Thymus (tissue), 11 donors: Measurements from ENCODE around the gene BCAS2. TPM values are rescaled to one million over a fixed set of nuclear protein-coding genes. Genes with fewer than 3 reads are reported as not detected.

ENCODE experiments used
- DNase-seq, 9 donors: peaks; one replicate each; pipeline ENCODE4 v3.0.0-alpha.2; 2013; ENCODE audit warnings: low spot score in 9 of 9, low read depth in 6 of 9, missing footprints in 1 of 9
- H3K27ac ChIP-seq, 2 donors: one replicate each; pipeline ENCODE4 v1.5.1; 2013; ENCODE audit warnings: control low read depth in 1 of 2, low read depth in 1 of 2, low read length in 1 of 2, mild to moderate bottlenecking in 1 of 2, moderate library complexity in 1 of 2
- H3K27me3 ChIP-seq, 2 donors: one replicate each; pipeline ENCODE4 v1.5.1; 2013; ENCODE audit warnings: low read length in 1 of 2; ENCODE audit not compliant: control insufficient read depth in 2 of 2, insufficient read depth in 1 of 2
- H3K36me3 ChIP-seq, 2 donors: one replicate each; pipeline ENCODE4 v1.5.1; 2013; ENCODE audit warnings: low read length in 1 of 2, mild to moderate bottlenecking in 1 of 2, moderate library complexity in 1 of 2; ENCODE audit not compliant: control insufficient read depth in 2 of 2, insufficient read depth in 2 of 2
- H3K4me1 ChIP-seq, 2 donors: one replicate each; pipeline ENCODE4 v1.5.1; 2013; ENCODE audit warnings: low read length in 2 of 2; ENCODE audit not compliant: control insufficient read depth in 2 of 2, insufficient read depth in 2 of 2
- H3K4me3 ChIP-seq, 2 donors: one replicate each; pipeline ENCODE4 v1.5.1; 2013; ENCODE audit warnings: low read length in 2 of 2, control low read depth in 1 of 2, mild to moderate bottlenecking in 1 of 2
- H3K9me3 ChIP-seq, 2 donors: one replicate each; pipeline ENCODE4 v1.5.1; 2013; ENCODE audit warnings: low read length in 1 of 2, mild to moderate bottlenecking in 1 of 2; ENCODE audit not compliant: control insufficient read depth in 2 of 2, insufficient read depth in 1 of 2
- WGBS: extraction: QIAGEN DNeasy Blood & Tissue Kit; methylation state at CpG from one replicate; pipeline ENCODE4 v1.1.7; 2013; 5-methylcytosine and 5-hydroxymethylcytosine counted together
- polyA plus RNA-seq: library from polyadenylated mRNA; stranded (reverse); fragments of 200-250 nt; gene quantifications from one replicate; pipeline ENCODE4 v1.2.3, GENCODE V29; 2013
- total RNA-seq: library from RNA; stranded (reverse); fragments of 120-200 nt; gene quantifications from one replicate; pipeline ENCODE4 v1.2.4, GENCODE V29; 2013
- donor health status: healthy.

The BCAS2 gene
- total and polyA plus RNA-seq, 2 donors, result 46.3 to 57.8 TPM

DNA sequence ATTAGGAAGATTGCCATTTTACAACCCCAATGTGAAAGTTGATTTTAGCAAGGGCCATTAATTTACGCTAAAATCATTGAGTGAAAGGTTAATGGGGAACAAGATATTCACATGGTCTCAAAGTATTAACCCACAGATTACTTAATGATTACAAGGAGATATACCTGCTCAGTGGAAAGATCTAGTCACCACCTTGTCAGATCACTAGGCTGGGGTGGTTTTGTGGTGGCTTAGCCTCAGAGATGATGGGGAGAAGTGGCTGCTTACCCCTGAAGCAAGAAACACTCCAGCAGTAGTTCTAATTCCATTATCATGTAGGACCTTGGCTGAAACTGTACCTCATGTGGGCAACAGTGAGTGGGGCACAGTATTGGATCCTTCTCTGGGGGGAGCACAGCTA, 50.3 kb downstream of the BCAS2 start:
- DNase-seq, result no peak
- H3K36me3 ChIP-seq, result no peaks in the 10 kb centered on the region
- H3K4me1 ChIP-seq, result no peaks in the 10 kb centered on the region
- H3K27me3 ChIP-seq, result no peaks in the 10 kb centered on the region
- H3K9me3 ChIP-seq, result no peaks in the 10 kb centered on the region
- WGBS, result 95% methylated on average over 1 of the region's 1 CpG
- no peak overlapping the region for H3K27ac ChIP-seq
- H3K4me3 ChIP-seq, result no peak overlapping the region

GRCh38 chr1:114530224-114530623, 51.2 kb downstream of the BCAS2 start:
- Histone ChIP-seq H3K4me1 (no peaks in the 10 kb centered on the region), H3K27ac (no peak overlapping the region), H3K36me3 (no peaks in the 10 kb centered on the region), H3K27me3 (no peaks in the 10 kb centered on the region), H3K4me3 (no peak overlapping the region), H3K9me3 (no peaks in the 10 kb centered on the region)
- no peak for DNase-seq
- over 99% methylated on average over 2 of the region's 2 CpGs for WGBS

DNA sequence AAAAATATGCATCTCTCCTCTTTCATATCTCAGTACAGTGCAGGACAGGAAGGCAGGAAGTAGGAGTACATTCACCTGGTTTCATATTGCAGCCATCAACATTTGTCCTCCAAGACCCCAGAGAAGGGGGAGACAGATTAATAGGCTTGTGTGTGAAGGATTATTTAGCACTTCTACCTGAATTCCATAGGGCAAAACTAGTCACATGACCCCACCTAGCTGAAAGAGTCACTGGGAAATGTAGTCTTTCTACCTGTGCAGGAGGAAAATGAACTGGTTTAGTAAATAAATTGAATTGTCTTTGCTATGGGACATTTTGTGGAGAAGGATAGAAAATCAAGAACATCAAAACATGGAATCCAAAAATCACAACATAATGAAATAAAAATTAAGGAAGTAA, 56.5 kb downstream of the BCAS2 start:
- Histone ChIP-seq H3K9me3 (no peaks in the 10 kb centered on the region), H3K27me3 (no peaks in the 10 kb centered on the region), H3K27ac (no peak overlapping the region), H3K4me1 (no peaks in the 10 kb centered on the region), H3K36me3 (no peaks in the 10 kb centered on the region), H3K4me3 (no peak overlapping the region)
- DNase-seq, result no peak

GRCh38 chr1:114522264-114522575, 59.2 kb downstream of the BCAS2 start:
- no peak overlapping the region for H3K4me3 ChIP-seq
- 98% methylated on average over 2 of the region's 2 CpGs for WGBS
- no peaks in the 10 kb centered on the region for H3K27me3 ChIP-seq
- H3K36me3 ChIP-seq, result no peaks in the 10 kb centered on the region
- H3K27ac ChIP-seq, result no peak overlapping the region
- no peaks in the 10 kb centered on the region for H3K9me3 ChIP-seq
- no peaks in the 10 kb centered on the region for H3K4me1 ChIP-seq
- DNase-seq, result no peak

DNA sequence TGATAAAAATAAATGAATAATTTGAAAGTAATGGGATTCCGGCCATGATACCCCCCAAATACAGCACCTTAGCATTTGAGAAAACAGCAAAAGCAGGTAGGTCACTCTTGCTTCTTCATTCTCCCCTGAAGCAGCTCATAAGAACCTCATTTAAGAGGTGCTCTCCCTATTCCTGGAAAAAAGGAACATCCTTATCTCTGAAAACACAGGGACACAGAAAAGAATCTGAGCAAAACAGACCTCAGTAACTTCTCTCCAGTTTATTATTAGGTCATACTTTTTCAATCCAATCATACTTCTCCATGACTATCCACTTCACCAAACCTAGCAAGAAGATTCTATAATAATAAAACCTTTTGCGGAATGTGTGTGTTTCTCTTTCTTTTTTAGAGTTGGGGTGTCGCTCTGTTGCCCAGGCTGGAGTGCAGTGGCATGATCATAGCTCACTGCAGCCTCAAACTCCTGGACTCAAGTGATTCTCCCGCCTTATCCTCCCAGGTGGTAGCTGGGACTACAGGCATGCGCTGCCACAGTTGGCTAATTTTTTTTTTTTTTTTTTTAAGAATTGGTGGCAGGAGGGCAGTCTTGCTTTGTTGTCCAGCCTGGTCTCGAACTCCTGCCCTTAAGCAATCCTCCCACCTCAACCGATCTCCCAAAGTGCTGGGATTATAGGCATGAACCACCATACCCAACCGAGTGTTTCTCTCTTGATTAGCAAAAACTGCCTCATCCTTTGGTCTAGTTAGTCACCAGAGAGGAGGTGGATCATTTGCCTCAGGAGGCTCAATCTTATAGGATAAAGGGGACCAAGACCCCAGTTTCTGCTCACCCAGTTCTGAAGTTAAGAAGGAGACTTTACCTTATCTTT, 59.8 kb downstream of the BCAS2 start:
- no peak for DNase-seq
- H3K27me3 ChIP-seq, result no peaks in the 10 kb centered on the region
- H3K27ac ChIP-seq, result no peak overlapping the region
- 96% methylated on average over 8 of the region's 8 CpGs for WGBS
- H3K9me3 ChIP-seq, result no peaks in the 10 kb centered on the region
- H3K4me1 ChIP-seq, result no peaks in the 10 kb centered on the region
- H3K4me3 ChIP-seq, result no peak overlapping the region
- H3K36me3 ChIP-seq, result no peaks in the 10 kb centered on the region

Other genes starting within 250 kb of the BCAS2 start
- gene TRIM33, start 70.4 kb downstream of the BCAS2 start, total RNA-seq, result 31.0 TPM
- 20.1 TPM for gene TRIM33, start 70.4 kb downstream of the BCAS2 start, polyA plus RNA-seq
- 0.47 TPM for gene DENND2C, start 88.4 kb upstream of the BCAS2 start, total RNA-seq
- gene DENND2C, start 88.4 kb upstream of the BCAS2 start, polyA plus RNA-seq, result 2.9 TPM
- 0.05 TPM for gene AMPD1, start 113.9 kb upstream of the BCAS2 start, total RNA-seq
- gene AMPD1, start 113.9 kb upstream of the BCAS2 start, polyA plus RNA-seq, result 0.27 TPM
- gene NRAS, start 135.2 kb upstream of the BCAS2 start, total RNA-seq, result 54.7 TPM
- 33.3 TPM for gene NRAS, start 135.2 kb upstream of the BCAS2 start, polyA plus RNA-seq
- gene CSDE1, start 176.4 kb upstream of the BCAS2 start, total RNA-seq, result 216 TPM
- 204 TPM for gene CSDE1, start 176.4 kb upstream of the BCAS2 start, polyA plus RNA-seq
- gene SIKE1, start 199.1 kb upstream of the BCAS2 start, total RNA-seq, result 45.6 TPM
- 26.6 TPM for gene SIKE1, start 199.1 kb upstream of the BCAS2 start, polyA plus RNA-seq